22Rv1 (cell line): ENCODE measurements around the gene GUCY1B1.
A peak's percentile ranks its signal among the peaks of the same experiment; 100 is the strongest.

ENCODE experiments used
- H3K27ac ChIP-seq: fragments of 450-650 bp; 2 replicates; pipeline ENCODE4 v1.5.1; 2017
- CTCF ChIP-seq: fragments of 450-650 bp; IDR thresholded peaks from 2 replicates; pipeline ENCODE4 v1.5.1; 2017; ENCODE audit warnings: mild to moderate bottlenecking
- ZFX ChIP-seq: fragments of 450-650 bp; IDR thresholded peaks from 2 replicates; pipeline ENCODE4 v1.6.1; 2017; ENCODE audit warnings: antibody characterized with exemption, borderline replicate concordance

GUCY1B1 gene

GRCh38 chr4:155758481-155759371 is at the start of gene GUCY1B1:
Gene GUCY1B1, plus strand, starts transcription at chr4:155759021. Its CDS starts 120 bp downstream, at chr4:155759141.
- peak within 1 kb of the TSS; percentile 34; the same call in 1 of the 2 replicates for H3K27ac ChIP-seq
- peak; percentile 73 for TF ChIP-seq CTCF
- TF ChIP-seq ZFX = no peak

GRCh38 chr4:155709918-155710317 is 48.9 kb upstream of the GUCY1B1 start:
- no peak for TF ChIP-seq ZFX
- TF ChIP-seq CTCF = no peak
- H3K27ac ChIP-seq = no peak overlapping the region

- no peak overlapping the region for H3K27ac ChIP-seq
- no peak for TF ChIP-seq ZFX
- no peak for TF ChIP-seq CTCF
Measured at GRCh38 chr4:155711556-155711955, 47.3 kb upstream of the GUCY1B1 start.

GRCh38 chr4:155712846-155713245 is 46.0 kb upstream of the GUCY1B1 start:
- TF ChIP-seq ZFX = no peak
- no peak for TF ChIP-seq CTCF
- no peak overlapping the region for H3K27ac ChIP-seq

GRCh38 chr4:155713911-155714310 is 44.9 kb upstream of the GUCY1B1 start:
- TF ChIP-seq ZFX = no peak
- no peak for TF ChIP-seq CTCF
- no peak overlapping the region for H3K27ac ChIP-seq

- TF ChIP-seq CTCF (no peak), ZFX (no peak)
- H3K27ac ChIP-seq = no peak overlapping the region
Measured at GRCh38 chr4:155722336-155722735, 36.5 kb upstream of the GUCY1B1 start.

- no peak overlapping the region for H3K27ac ChIP-seq
- TF ChIP-seq CTCF (no peak), ZFX (no peak)
Measured at GRCh38 chr4:155722816-155723499, 35.9 kb upstream of the GUCY1B1 start.
